Epithelial cell of esophagus (primary cell): Measurements from ENCODE around the gene CCDC61.
A peak's percentile ranks its signal among the peaks of the same experiment; 100 is the strongest.

Source experiments
- DNase-seq: peaks from one replicate; pipeline ENCODE4 v3.0.0; 2010; ENCODE audit warnings: low read depth
- H3K4me3 ChIP-seq: 2 replicates; pipeline ENCODE4 v1.5.1; 2011; ENCODE audit warnings: mild to moderate bottlenecking, low read length, control low read depth
- TF ChIP-seq, protein P1 (sequence below): IDR thresholded peaks from 2 replicates; pipeline ENCODE4 v1.5.1; 2011; ENCODE audit warnings: low read depth, mild to moderate bottlenecking, low read length, control low read depth, inconsistent platforms; ENCODE audit not compliant: insufficient read depth; ENCODE audit errors: missing control alignments

CCDC61 gene

DNA sequence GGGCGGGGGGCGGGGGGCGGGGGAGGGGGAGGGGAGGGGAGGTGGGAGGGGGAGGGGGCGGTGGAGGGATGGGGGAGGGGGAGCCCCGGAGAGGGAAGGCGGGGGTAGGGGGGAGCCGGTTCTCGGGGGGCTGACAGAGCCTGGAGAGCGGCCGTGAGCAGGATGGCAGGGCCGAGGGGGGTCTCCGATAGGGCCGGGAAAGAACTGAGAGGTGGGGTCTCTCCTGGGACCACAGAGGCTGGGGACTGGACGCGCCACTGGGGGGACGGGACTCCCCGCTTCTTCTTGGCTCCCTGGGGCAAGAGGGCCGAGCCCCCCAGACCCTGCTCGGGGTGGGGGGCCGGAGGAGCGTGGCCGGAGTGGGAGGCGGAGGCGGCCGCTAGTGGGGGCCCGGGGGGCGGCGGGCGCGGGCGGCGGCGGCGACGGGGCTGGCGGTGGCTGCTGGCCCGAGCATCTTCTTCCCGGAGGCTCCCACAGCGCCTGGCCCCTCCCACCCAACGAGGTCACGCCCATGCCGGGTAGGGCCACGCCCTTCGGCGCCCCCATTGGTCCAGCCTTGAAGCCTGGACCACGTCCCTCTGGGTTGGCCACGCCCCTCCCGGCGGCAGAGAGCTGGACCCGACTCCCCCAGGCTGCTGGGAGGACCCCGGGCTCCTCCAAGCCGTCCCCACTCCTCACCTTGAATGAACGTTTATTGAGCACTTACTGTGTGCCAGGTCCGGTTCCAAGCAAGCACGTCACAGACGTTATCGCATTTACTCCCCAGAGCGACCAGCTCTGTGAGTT lies 21.5 kb upstream of the CCDC61 start, which contains the start of gene NOVA2:
NOVA2 (minus strand) TSS at position 313 of the 786 bp plus-strand sequence. CDS start 514 bp downstream, outside the sequence.
- H3K4me3 ChIP-seq: no peak within 1 kb of the TSS
- TF ChIP-seq, protein P1, sequence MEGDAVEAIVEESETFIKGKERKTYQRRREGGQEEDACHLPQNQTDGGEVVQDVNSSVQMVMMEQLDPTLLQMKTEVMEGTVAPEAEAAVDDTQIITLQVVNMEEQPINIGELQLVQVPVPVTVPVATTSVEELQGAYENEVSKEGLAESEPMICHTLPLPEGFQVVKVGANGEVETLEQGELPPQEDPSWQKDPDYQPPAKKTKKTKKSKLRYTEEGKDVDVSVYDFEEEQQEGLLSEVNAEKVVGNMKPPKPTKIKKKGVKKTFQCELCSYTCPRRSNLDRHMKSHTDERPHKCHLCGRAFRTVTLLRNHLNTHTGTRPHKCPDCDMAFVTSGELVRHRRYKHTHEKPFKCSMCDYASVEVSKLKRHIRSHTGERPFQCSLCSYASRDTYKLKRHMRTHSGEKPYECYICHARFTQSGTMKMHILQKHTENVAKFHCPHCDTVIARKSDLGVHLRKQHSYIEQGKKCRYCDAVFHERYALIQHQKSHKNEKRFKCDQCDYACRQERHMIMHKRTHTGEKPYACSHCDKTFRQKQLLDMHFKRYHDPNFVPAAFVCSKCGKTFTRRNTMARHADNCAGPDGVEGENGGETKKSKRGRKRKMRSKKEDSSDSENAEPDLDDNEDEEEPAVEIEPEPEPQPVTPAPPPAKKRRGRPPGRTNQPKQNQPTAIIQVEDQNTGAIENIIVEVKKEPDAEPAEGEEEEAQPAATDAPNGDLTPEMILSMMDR: no peak
- peak; percentile 47 for DNase-seq

DNA sequence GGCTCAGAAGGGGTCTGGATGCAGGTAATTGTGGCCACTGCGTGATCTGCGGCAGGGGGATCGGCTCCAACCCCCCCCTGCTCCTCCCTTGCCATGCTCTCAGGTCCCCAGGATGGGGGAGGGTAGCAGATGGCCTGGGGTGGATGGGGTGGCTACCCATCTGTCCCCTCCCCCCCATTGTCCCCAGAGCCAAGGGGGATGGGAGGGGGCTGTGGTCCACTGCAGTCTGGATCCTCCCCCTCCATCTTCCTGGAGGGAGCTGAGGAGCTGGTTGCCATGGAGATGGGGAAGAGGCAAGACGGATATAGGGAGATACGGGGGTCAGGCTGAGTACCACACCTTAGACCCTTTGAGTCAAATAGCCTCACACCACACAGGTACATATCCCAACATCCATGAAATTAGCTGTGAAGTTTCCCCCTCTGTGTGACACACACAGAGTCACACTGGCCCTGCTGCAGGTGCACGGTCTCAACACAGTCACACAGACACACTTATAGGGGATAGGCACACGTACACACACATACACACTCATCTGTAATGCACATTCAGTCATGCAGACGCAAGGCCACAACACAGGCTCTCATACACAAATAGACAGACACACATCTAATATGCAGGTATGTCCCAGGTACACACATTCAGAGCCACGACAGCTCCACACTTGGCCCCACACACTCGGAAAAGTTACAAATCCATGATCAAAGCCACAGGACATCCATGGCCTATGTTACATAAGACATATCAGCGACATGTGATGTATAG lies 19.8 kb upstream of the CCDC61 start:
- no peak for DNase-seq
- TF ChIP-seq, protein P1: no peak
- H3K4me3 ChIP-seq: no peak overlapping the region

DNA sequence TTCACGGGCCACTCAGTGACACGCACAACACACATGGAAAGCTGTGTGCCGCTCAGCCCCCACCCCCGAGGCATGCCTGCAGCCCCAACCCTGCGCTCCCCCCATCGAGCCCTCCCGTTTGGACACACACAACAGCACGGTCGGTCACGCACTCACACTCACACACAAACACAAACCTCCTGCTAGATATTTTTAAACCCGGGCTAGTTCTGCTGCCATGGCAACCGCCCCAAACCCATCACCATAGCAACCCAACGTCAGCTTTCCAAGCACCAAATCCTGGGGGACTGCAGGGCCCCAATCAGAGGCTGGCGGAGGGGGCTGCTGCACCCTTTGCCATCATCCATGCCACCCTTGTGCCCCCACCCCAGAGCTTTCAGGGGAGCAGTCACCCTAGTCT lies 19.1 kb upstream of the CCDC61 start:
- no peak overlapping the region for H3K4me3 ChIP-seq
- no peak for DNase-seq
- TF ChIP-seq, protein P1: no peak

DNA sequence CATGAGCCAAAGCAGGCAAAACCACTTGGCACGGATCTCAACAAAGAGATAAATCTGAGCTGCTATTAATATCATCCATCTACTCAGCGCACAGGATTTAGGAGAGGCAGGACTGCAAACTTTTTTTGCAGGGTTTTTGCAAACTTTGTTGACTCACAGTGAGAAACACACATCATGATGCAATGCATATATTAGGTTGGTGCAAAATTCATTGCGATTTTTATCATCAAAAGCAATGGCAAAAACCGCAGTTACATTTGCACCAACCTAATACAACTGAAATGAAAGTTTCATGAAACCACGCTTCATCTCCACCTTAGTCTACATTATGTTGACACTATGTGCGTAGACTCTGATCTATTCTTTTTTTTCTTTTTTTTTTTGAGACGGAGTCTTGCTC lies 17.1 kb upstream of the CCDC61 start:
- H3K4me3 ChIP-seq: no peak overlapping the region
- TF ChIP-seq, protein P1: no peak
- no peak for DNase-seq

DNA sequence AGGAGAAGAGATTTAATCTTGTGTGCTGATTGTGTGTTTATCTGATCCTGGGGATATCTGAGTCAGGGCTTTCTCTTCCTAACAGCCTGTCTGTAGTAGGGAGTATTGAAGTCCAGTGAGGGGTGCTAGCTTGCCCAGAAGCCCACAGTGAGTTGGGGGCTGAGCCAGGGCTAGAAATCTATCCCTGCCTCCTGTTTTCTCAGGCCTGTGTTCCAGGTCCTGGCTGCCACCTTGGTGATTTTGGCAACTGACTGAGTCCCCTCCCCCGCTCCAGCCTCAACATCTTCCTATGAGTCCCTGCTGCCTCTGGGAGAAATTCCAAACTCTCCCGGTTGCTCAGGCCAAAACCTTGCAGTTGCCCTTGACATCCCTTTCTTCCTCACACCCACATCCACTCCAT lies 13.9 kb upstream of the CCDC61 start:
- no peak overlapping the region for H3K4me3 ChIP-seq
- no peak for DNase-seq
- TF ChIP-seq, protein P1: no peak

DNA sequence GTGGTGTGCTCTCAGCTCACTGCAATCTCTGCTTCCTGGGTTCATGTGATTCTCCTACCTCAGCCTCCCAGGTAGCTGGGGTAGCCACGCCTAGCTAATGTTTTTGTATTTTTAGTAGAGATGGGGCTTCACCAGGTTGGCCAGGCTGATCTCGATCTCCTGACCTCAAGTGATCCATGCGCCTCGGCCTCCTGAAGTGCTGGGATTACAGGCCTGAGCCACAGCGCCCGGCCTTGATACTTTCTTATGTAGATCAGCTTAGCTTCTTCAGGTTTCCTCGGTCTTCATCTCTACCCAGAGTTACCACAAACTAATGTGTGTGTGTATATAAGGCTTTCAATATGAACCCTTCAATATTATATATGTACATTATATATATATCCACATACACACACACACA lies 9.9 kb upstream of the CCDC61 start:
- TF ChIP-seq, protein P1: no peak
- no peak for DNase-seq
- H3K4me3 ChIP-seq: no peak overlapping the region
